Activated T-helper 1 cell treated with anti-CD3 and anti-CD28 coated beads, Interleukin-2, amount 50 U/mL, for 16 hours (primary cell): ENCODE measurements around the gene ACD.

Source experiments
- DNase-seq, 2 donors: peaks; one replicate each; pipeline ENCODE4 v3.0.0-alpha.2; 2020; ENCODE audit warnings: low read depth in 1 of 2, low spot score in 1 of 2

ACD gene

GRCh38 chr16:67648088-67648763 lies 11.8 kb downstream of the ACD start:
- no peak for DNase-seq

- DNase-seq = no peak
These were observed 12.4 kb downstream of the ACD start for GRCh38 chr16:67647681-67648080.

GRCh38 chr16:67647111-67647651 lies 12.9 kb downstream of the ACD start:
- no peak for DNase-seq

- no peak for DNase-seq
These were observed 14.5 kb downstream of the ACD start for GRCh38 chr16:67645397-67646121.

- no peak for DNase-seq
These were observed 16.0 kb downstream of the ACD start for GRCh38 chr16:67644038-67644437.

GRCh38 chr16:67641779-67642708 lies 18.0 kb downstream of the ACD start:
- no peak for DNase-seq

- DNase-seq = no peak
These were observed 22.4 kb downstream of the ACD start for GRCh38 chr16:67637625-67638024.

- no peak for DNase-seq
These were observed 23.3 kb downstream of the ACD start for GRCh38 chr16:67636713-67637112.

GRCh38 chr16:67632415-67633172 lies 27.5 kb downstream of the ACD start:
- no peak for DNase-seq

- no peak for DNase-seq
These were observed 31.8 kb downstream of the ACD start for GRCh38 chr16:67628216-67628615.

GRCh38 chr16:67613808-67614207 lies 46.3 kb downstream of the ACD start:
- DNase-seq = no peak

GRCh38 chr16:67608364-67608763 lies 51.7 kb downstream of the ACD start:
- DNase-seq = no peak
